H1 (cell line): ENCODE data around the gene MACROD2. TPM values are rescaled to one million over a fixed set of nuclear protein-coding genes. Genes with fewer than 3 reads are reported as not detected.

Experiments
- CTCF ChIA-PET: fragments of 300-600 bp; sonication (Branson Sonifier 250); formaldehyde crosslinking; loops from one replicate; lab custom pipeline; 2021; ENCODE audit not compliant: partially characterized antibody; lab: Charles Lee
- POLR2A ChIA-PET: fragments of 300-600 bp; sonication (Branson Sonifier 250); formaldehyde crosslinking; loops from one replicate; lab custom pipeline; 2021; ENCODE audit warnings: inconsistent platforms; ENCODE audit not compliant: partially characterized antibody; lab: Charles Lee
- DNase-seq, 2 experiments: peaks; one replicate each; pipeline versions ENCODE4 v3.0.0 to v3.0.0-alpha.2; 2010 to 2022; ENCODE audit warnings: low spot score in 2 of 2, low read depth in 1 of 2, mixed read lengths in 1 of 2
- FAIRE-seq: peaks from 2 replicates; lab custom pipeline; 2011; peaks lifted over from hg19 to GRCh38; lab: Jason Lieb, UNC
- H2AFZ ChIP-seq: 2 replicates; pipeline ENCODE4 v1.8.1; 2012; ENCODE audit warnings: low read length, inconsistent platforms
- H2AK5ac ChIP-seq: 2 replicates; pipeline ENCODE4 v1.6.1; 2013; ENCODE audit warnings: low read depth, low read length
- H2BK120ac ChIP-seq: replicated peaks from 2 replicates; pipeline ENCODE3; 2013; ENCODE audit warnings: low read depth, low read length, inconsistent platforms
- H2BK12ac ChIP-seq: 2 replicates; pipeline ENCODE4 v1.6.1; 2013; ENCODE audit warnings: low read depth, low read length
- H2BK15ac ChIP-seq: 2 replicates; pipeline ENCODE4 v1.6.1; 2013; ENCODE audit warnings: low read length
- H2BK20ac ChIP-seq: 2 replicates; pipeline ENCODE4 v1.6.1; 2013; ENCODE audit warnings: low read length
- H2BK5ac ChIP-seq: 2 replicates; pipeline ENCODE4 v1.6.1; 2013; ENCODE audit warnings: low read depth, low read length
- H3K14ac ChIP-seq: 2 replicates; pipeline ENCODE4 v1.6.1; 2013; ENCODE audit warnings: inconsistent platforms; ENCODE audit not compliant: insufficient read length
- H3K18ac ChIP-seq: 2 replicates; pipeline ENCODE4 v1.6.1; 2013; ENCODE audit warnings: low read length; ENCODE audit errors: extremely low read depth
- H3K23ac ChIP-seq: 2 replicates; pipeline ENCODE4 v1.6.1; 2013; ENCODE audit warnings: inconsistent platforms; ENCODE audit not compliant: insufficient read length
- H3K23me2 ChIP-seq: 2 replicates; pipeline ENCODE4 v1.6.1; 2013; ENCODE audit warnings: low read depth, low read length
- H3K27ac ChIP-seq: 2 replicates; pipeline ENCODE4 v1.6.1; 2011; ENCODE audit warnings: low read depth, low read length, inconsistent platforms
- H3K27me3 ChIP-seq, 4 experiments: replicated peaks in 1 of 4; 1 replicate in 1 of 4; 2 replicates in 3 of 4; pipeline versions ENCODE4 v1.6.1 to v1.8.1; 2011 to 2013; ENCODE audit warnings: low read length in 3 of 4, mild to moderate bottlenecking in 3 of 4, inconsistent platforms in 2 of 4, mixed read lengths in 2 of 4, moderate library complexity in 1 of 4; ENCODE audit not compliant: control insufficient read depth in 3 of 4, insufficient read depth in 3 of 4; ENCODE audit errors: extremely low read depth in 1 of 4
- H3K36me3 ChIP-seq, 4 experiments: 2 replicates each; pipeline versions ENCODE4 v1.6.1 to v1.8.1; 2011 to 2013; ENCODE audit warnings: mild to moderate bottlenecking in 4 of 4, low read length in 3 of 4, moderate library complexity in 2 of 4, control low read depth in 1 of 4, inconsistent platforms in 1 of 4; ENCODE audit not compliant: insufficient read depth in 4 of 4, control insufficient read depth in 2 of 4
- H3K4ac ChIP-seq: replicated peaks from 2 replicates; pipeline ENCODE3; 2013; ENCODE audit warnings: low read length, low read depth, mixed read lengths, inconsistent platforms; ENCODE audit not compliant: insufficient read length
- H3K4me1 ChIP-seq, 4 experiments: replicated peaks in 1 of 4; 1 replicate in 1 of 4; 2 replicates in 3 of 4; pipeline versions ENCODE4 v1.6.1 to v1.8.1; 2011 to 2013; ENCODE audit warnings: low read length in 3 of 4, inconsistent platforms in 2 of 4, mixed read lengths in 1 of 4; ENCODE audit not compliant: insufficient read depth in 4 of 4, control insufficient read depth in 3 of 4
- H3K4me2 ChIP-seq, 2 experiments: 2 replicates each; pipeline versions ENCODE4 v1.6.1 to v1.8.1; 2011 to 2013; ENCODE audit warnings: low read depth in 2 of 2, low read length in 2 of 2, control low read depth in 1 of 2, inconsistent platforms in 1 of 2, mild to moderate bottlenecking in 1 of 2; ENCODE audit not compliant: insufficient read depth in 1 of 2
- H3K4me3 ChIP-seq, 4 experiments: fragments of 200-600, 300-600 bp in 1 of 4; sonication (generic), shearing (Covaris generic), sonication (Bioruptor Twin) in 1 of 4; 2 replicates each; pipeline versions ENCODE4 v1.5.1 to v1.8.1; 2011 to 2016; ENCODE audit warnings: low read length in 4 of 4, low read depth in 3 of 4, control low read depth in 2 of 4, inconsistent platforms in 2 of 4, mild to moderate bottlenecking in 2 of 4, mixed read lengths in 1 of 4, moderate library complexity in 1 of 4; ENCODE audit not compliant: insufficient read depth in 2 of 4; ENCODE audit errors: extremely low read depth in 1 of 4
- H3K56ac ChIP-seq: replicated peaks from 2 replicates; pipeline ENCODE3; 2013; ENCODE audit warnings: low read depth, mild to moderate bottlenecking, mixed read lengths, low read length, inconsistent platforms; ENCODE audit not compliant: insufficient read length
- H3K79me1 ChIP-seq: 2 replicates; pipeline ENCODE4 v1.6.1; 2013; ENCODE audit warnings: low read depth, low read length, control low read depth
- H3K79me2 ChIP-seq, 2 experiments: 2 replicates each; pipeline versions ENCODE4 v1.6.1 to v1.8.1; 2012 to 2013; ENCODE audit warnings: low read length in 2 of 2, mild to moderate bottlenecking in 2 of 2, inconsistent platforms in 1 of 2; ENCODE audit not compliant: insufficient read depth in 2 of 2, control insufficient read depth in 1 of 2
- H3K9ac ChIP-seq, 4 experiments: replicated peaks in 1 of 4; 1 replicate in 1 of 4; 2 replicates in 3 of 4; pipeline versions ENCODE4 v1.6.1 to v1.8.1; 2011 to 2013; ENCODE audit warnings: low read depth in 3 of 4, low read length in 3 of 4, control low read depth in 2 of 4, mild to moderate bottlenecking in 2 of 4, moderate library complexity in 2 of 4, inconsistent platforms in 1 of 4; ENCODE audit errors: extremely low read depth in 1 of 4
- H3K9me3 ChIP-seq, 2 experiments: 2 replicates each; pipeline versions ENCODE4 v1.6.1 to v1.8.1; 2012 to 2013; ENCODE audit warnings: mild to moderate bottlenecking in 2 of 2, moderate library complexity in 2 of 2, control low read depth in 1 of 2, inconsistent platforms in 1 of 2, low read depth in 1 of 2, low read length in 1 of 2, mixed read lengths in 1 of 2; ENCODE audit not compliant: insufficient read depth in 2 of 2
- H4K20me1 ChIP-seq, 2 experiments: replicated peaks in 1 of 2; 2 replicates each; pipeline versions ENCODE3 to v1.8.1; 2011 to 2013; ENCODE audit warnings: inconsistent platforms in 2 of 2, low read length in 2 of 2, mild to moderate bottlenecking in 1 of 2; ENCODE audit not compliant: insufficient read depth in 2 of 2, control insufficient read depth in 1 of 2
- H4K5ac ChIP-seq: 2 replicates; pipeline ENCODE4 v1.6.1; 2013; ENCODE audit warnings: low read length, low read depth, mixed read lengths, inconsistent platforms; ENCODE audit not compliant: insufficient read length
- H4K8ac ChIP-seq: 2 replicates; pipeline ENCODE4 v1.8.0; 2013; ENCODE audit warnings: mild to moderate bottlenecking, moderate library complexity, low read length, inconsistent platforms; ENCODE audit not compliant: insufficient read depth; ENCODE audit errors: extremely low read depth
- H4K91ac ChIP-seq: replicated peaks from 2 replicates; pipeline ENCODE3; 2013; ENCODE audit warnings: low read length, mixed read lengths, inconsistent platforms; ENCODE audit not compliant: insufficient read length
- BACH1 ChIP-seq: IDR thresholded peaks from 2 replicates; pipeline ENCODE4 v1.6.1; 2012; ENCODE audit warnings: low read length, improper control_type of control experiment
- CEBPB ChIP-seq: IDR thresholded peaks from 2 replicates; pipeline ENCODE4 v1.6.1; 2012; ENCODE audit warnings: low read depth, low read length
- EGR1 ChIP-seq: IDR thresholded peaks from 2 replicates; pipeline ENCODE4 v1.6.1; 2011; ENCODE audit warnings: low read depth, low read length, borderline replicate concordance
- EZH2 ChIP-seq: fragments of 200-600 bp; sonication (generic); IDR thresholded peaks from 2 replicates; pipeline ENCODE4 v1.7.1; 2012; ENCODE audit warnings: low read depth, mild to moderate bottlenecking, moderate library complexity, low read length, inconsistent platforms; ENCODE audit not compliant: severe bottlenecking
- KDM5A ChIP-seq: fragments of 200-600 bp; IDR thresholded peaks from 2 replicates; pipeline ENCODE4 v1.7.1; 2012; ENCODE audit warnings: mild to moderate bottlenecking, low read length, inconsistent platforms, mixed read lengths
- MAFK ChIP-seq: IDR thresholded peaks from 2 replicates; pipeline ENCODE4 v1.6.1; 2012; ENCODE audit warnings: low read depth, mild to moderate bottlenecking, improper control_type of control experiment, low read length
- NANOG ChIP-seq: IDR thresholded peaks from 2 replicates; pipeline ENCODE4 v1.6.1; 2011; ENCODE audit warnings: low read length, low read depth, mild to moderate bottlenecking, inconsistent platforms; ENCODE audit not compliant: insufficient read depth, poor library complexity, severe bottlenecking
- POLR2AphosphoS5 ChIP-seq: IDR thresholded peaks from 2 replicates; pipeline ENCODE4 v1.6.1; 2011; ENCODE audit warnings: low read depth, low read length
- RAD21 ChIP-seq, 2 experiments: IDR thresholded peaks in 1 of 2; conservative IDR thresholded peaks in 1 of 2; 2 replicates each; pipeline ENCODE4 v1.6.1; 2011; ENCODE audit warnings: low read depth in 2 of 2, low read length in 2 of 2, improper control_type of control experiment in 1 of 2, inconsistent platforms in 1 of 2, mild to moderate bottlenecking in 1 of 2, moderate library complexity in 1 of 2
- RBBP5 ChIP-seq: IDR thresholded peaks from 2 replicates; pipeline ENCODE4 v1.7.1; 2012; ENCODE audit warnings: low read depth, mild to moderate bottlenecking, inconsistent platforms, low read length, moderate library complexity, borderline replicate concordance
- SAP30 ChIP-seq: fragments of 300-600 bp; sonication (generic); IDR thresholded peaks from 2 replicates; pipeline ENCODE4 v1.7.1; 2012; ENCODE audit warnings: low read length, moderate library complexity, mild to moderate bottlenecking, inconsistent platforms; ENCODE audit not compliant: insufficient read depth, insufficient replicate concordance
- SIX5 ChIP-seq: IDR thresholded peaks from 2 replicates; pipeline ENCODE4 v1.6.1; 2011; ENCODE audit warnings: mild to moderate bottlenecking, low read depth, low read length
- TAF1 ChIP-seq: IDR thresholded peaks from 2 replicates; pipeline ENCODE4 v1.6.1; 2011; ENCODE audit warnings: mild to moderate bottlenecking, low read depth, low read length
- USF2 ChIP-seq: IDR thresholded peaks from 2 replicates; pipeline ENCODE4 v1.6.1; 2011; ENCODE audit warnings: low read length, improper control_type of control experiment
- WGBS, 2 experiments: shearing (Covaris generic) in 1 of 2; methylation state at CpG; one replicate each; pipeline versions ENCODE4 v1.1.6 to v1.1.7; 2013 to 2015; ENCODE audit warnings: low lambda C conversion rate in 2 of 2, mixed read lengths in 2 of 2, inconsistent platforms in 1 of 2, low coverage in 1 of 2, missing lambda C conversion rate in 1 of 2; ENCODE audit not compliant: insufficient replicate concordance in 2 of 2, insufficient coverage in 1 of 2, insufficient read length in 1 of 2; ENCODE audit errors: extremely low coverage in 1 of 2, missing lambda C conversion rate in 1 of 2; 5-methylcytosine and 5-hydroxymethylcytosine counted together
- polyA plus RNA-seq, 7 experiments: library from polyadenylated mRNA; depleted of rRNA in 3 of 7; stranded (reverse) in 5 of 7; unstranded in 2 of 7; fragments of >200 nt in 5 of 7; fragments of 200-250 nt in 2 of 7; gene quantifications; 1 replicate in 5 of 7; 2 replicates in 1 of 7; 4 replicates in 1 of 7; pipeline versions ENCODE4 v1.2.1 to v1.2.3, GENCODE V29; 2011 to 2013; ENCODE audit warnings: missing spikeins in 2 of 7, mixed read lengths in 2 of 7
- total RNA-seq: library from RNA; stranded (reverse); fragmentation: NEBNext Ultra II Directional; extraction: Animal tissue kit (Norgen Biotek cat#: 25700); gene quantifications from 2 replicates; pipeline ENCODE4 v1.2.1, GENCODE V29; 2021

Gene MACROD2
- total and polyA plus RNA-seq, 2 of the 8 experiments (the other 6 are each of a cell fraction or from before 2014, with no cell fraction given) = 0.70 to 3.9 TPM

- no peaks in the 10 kb centered on the region for H3K27me3 ChIP-seq
- no peaks in the 10 kb centered on the region; the same call in 1 of the 2 replicates for H3K23me2 ChIP-seq
- no peaks in the 10 kb centered on the region for H3K36me3 ChIP-seq
- H4K5ac ChIP-seq = no peak overlapping the region
- no peak overlapping the region for H3K4me2 ChIP-seq
- no peak overlapping the region for H2BK15ac ChIP-seq
- no peak overlapping the region for H3K23ac ChIP-seq
- H2BK12ac ChIP-seq = no peak overlapping the region
- H4K8ac ChIP-seq = no peak overlapping the region
- H2BK5ac ChIP-seq = no peak overlapping the region
- FAIRE-seq = no peak
- no peak overlapping the region for H3K14ac ChIP-seq
- POLR2A ChIA-PET = no interaction called here
- no peak overlapping the region for H4K91ac ChIP-seq
- H3K27ac ChIP-seq = no peak overlapping the region
- no peak overlapping the region for H3K9ac ChIP-seq
- WGBS, 2 experiments = 89% methylated on average over 1 of the region's 1 CpG; no CpG with 5 or more reads in 1 of the 2 experiments
- no peaks in the 10 kb centered on the region for H4K20me1 ChIP-seq
- no peak overlapping the region for H2BK20ac ChIP-seq
- H2AK5ac ChIP-seq = no peak overlapping the region
- CTCF ChIA-PET = no interaction called here
- H3K9me3 ChIP-seq = no peaks in the 10 kb centered on the region
- H2AFZ ChIP-seq = no peak overlapping the region
- no peak overlapping the region for H3K56ac ChIP-seq
- H3K4ac ChIP-seq = no peak overlapping the region
- no peaks in the 10 kb centered on the region for H3K79me1 ChIP-seq
- H3K79me2 ChIP-seq = no peaks in the 10 kb centered on the region
- H3K4me1 ChIP-seq = no peaks in the 10 kb centered on the region
- no peak overlapping the region for H3K4me3 ChIP-seq
- no peak overlapping the region for H3K18ac ChIP-seq
- DNase-seq = no peak
- H2BK120ac ChIP-seq = no peak overlapping the region
- TF ChIP-seq CEBPB = no peak
- TF ChIP-seq USF2 = no peak
- TF ChIP-seq POLR2AphosphoS5 = no peak
- TF ChIP-seq EZH2 = no peak
- TF ChIP-seq MAFK = no peak
- TF ChIP-seq SAP30 = no peak
- no peak for TF ChIP-seq NANOG
- TF ChIP-seq EGR1 = no peak
- TF ChIP-seq TAF1 = no peak
- no peak for TF ChIP-seq BACH1
- TF ChIP-seq KDM5A = no peak
- no peak for TF ChIP-seq RBBP5
- no peak for TF ChIP-seq RAD21 (IDR thresholded peaks at IDR 0.05 in 1 of 2, conservative IDR thresholded peaks at IDR 0.05 in 1 of 2; ENCODE audit: low read depth in 2 of 2, low read length in 2 of 2)
- TF ChIP-seq SIX5 = no peak
Measured at GRCh38 chr20:14518648-14519047, 523.3 kb downstream of the MACROD2 start.
